IPS DF 19.7 (cell line): ENCODE data around the gene MFAP2.
"Not testable (repeated sequence)": the region's sequence is repeated elsewhere in the genome, so short reads cannot be mapped to it uniquely, and the experiment has no call there.

Source experiments
- DNase-seq: peaks from one replicate; pipeline ENCODE4 v3.0.0-alpha.2; 2013; ENCODE audit warnings: low read depth, low spot score

The MFAP2 gene

GRCh38 chr1:16961297-16962133, 18.9 kb downstream of the MFAP2 start:
- no peak for DNase-seq

- DNase-seq: no peak
Observed at GRCh38 chr1:16960560-16961296, 19.7 kb downstream of the MFAP2 start.

- no peak for DNase-seq
Observed at GRCh38 chr1:16958475-16958874, 21.9 kb downstream of the MFAP2 start.

GRCh38 chr1:16957731-16958130, 22.7 kb downstream of the MFAP2 start:
- DNase-seq: no peak

GRCh38 chr1:16956775-16957174, 23.6 kb downstream of the MFAP2 start:
- no peak for DNase-seq

GRCh38 chr1:16955186-16955585, 25.2 kb downstream of the MFAP2 start:
- no peak for DNase-seq

- DNase-seq: no peak
Observed at GRCh38 chr1:16954579-16954978, 25.8 kb downstream of the MFAP2 start.

GRCh38 chr1:16952376-16952775, 28.0 kb downstream of the MFAP2 start:
- not testable (repeated sequence) for DNase-seq

- DNase-seq: not testable (repeated sequence)
Observed at GRCh38 chr1:16949026-16949425, 31.4 kb downstream of the MFAP2 start.

GRCh38 chr1:16948282-16948891, 32.0 kb downstream of the MFAP2 start:
- not testable (repeated sequence) for DNase-seq

GRCh38 chr1:16946646-16947045, 33.8 kb downstream of the MFAP2 start:
- no peak for DNase-seq

- DNase-seq: not testable (repeated sequence)
Observed at GRCh38 chr1:16946185-16946584, 34.2 kb downstream of the MFAP2 start.

GRCh38 chr1:16945512-16945911, 34.9 kb downstream of the MFAP2 start:
- DNase-seq: not testable (repeated sequence)

GRCh38 chr1:16944038-16944437, 36.4 kb downstream of the MFAP2 start:
- no peak for DNase-seq

- not testable (repeated sequence) for DNase-seq
Observed at GRCh38 chr1:16939386-16940180, 40.8 kb downstream of the MFAP2 start.

- DNase-seq: no peak
Observed at GRCh38 chr1:16938351-16939321, 41.8 kb downstream of the MFAP2 start.

- DNase-seq: not testable (repeated sequence)
Observed at GRCh38 chr1:16936580-16936979, 43.8 kb downstream of the MFAP2 start.

GRCh38 chr1:16933945-16934344, 46.5 kb downstream of the MFAP2 start:
- not testable (repeated sequence) for DNase-seq

GRCh38 chr1:16931206-16931934, 49.0 kb downstream of the MFAP2 start:
- not testable (repeated sequence) for DNase-seq
